HG02571 (cell line): Measurements from ENCODE around the gene RCOR2.
A peak's percentile ranks its signal among the peaks of the same experiment; 100 is the strongest.
"Not testable (repeated sequence)": the region's sequence is repeated elsewhere in the genome, so short reads cannot be mapped to it uniquely, and the experiment has no call there.

Experiments
- ATAC-seq: cut with Tn5 transposase; IDR thresholded peaks from one replicate; pipeline ENCODE4 v1.9.1; 2021; ENCODE audit warnings: mild to moderate bottlenecking, moderate library complexity; ENCODE audit not compliant: unreplicated experiment

The RCOR2 gene

DNA sequence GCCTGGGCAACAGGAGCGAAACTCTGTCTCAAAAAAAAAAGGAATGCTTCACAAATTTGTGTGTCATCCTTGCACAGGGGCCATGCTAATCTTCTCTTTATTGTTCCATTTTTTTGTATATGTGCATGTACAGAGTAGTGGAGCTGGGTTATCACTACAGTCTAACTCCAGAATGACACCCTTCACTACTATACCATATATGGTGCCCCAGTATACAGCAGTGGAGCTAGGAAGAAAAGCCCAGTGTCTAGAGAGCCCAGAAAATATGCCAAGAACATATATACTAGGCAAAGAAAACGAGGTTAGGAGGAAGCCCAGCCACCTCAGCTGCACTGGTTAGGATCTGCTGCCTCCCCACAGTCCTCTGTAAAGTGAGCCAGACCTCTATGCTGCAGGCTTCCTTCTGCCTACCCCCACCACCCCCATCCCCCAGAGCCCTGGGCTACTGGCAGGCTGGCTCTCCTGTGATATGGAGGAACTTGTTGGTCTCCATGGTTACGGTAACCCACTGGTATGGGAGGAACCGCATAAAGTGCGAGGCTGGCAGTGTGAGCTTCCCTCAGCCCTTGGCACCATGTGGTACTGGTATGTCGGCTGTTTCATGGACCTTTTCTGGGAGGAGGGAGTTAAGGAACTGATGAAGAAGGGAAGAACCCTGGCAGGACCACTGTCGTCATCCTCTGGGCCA lies 34.3 kb downstream of the RCOR2 start:
- no peak for ATAC-seq

DNA sequence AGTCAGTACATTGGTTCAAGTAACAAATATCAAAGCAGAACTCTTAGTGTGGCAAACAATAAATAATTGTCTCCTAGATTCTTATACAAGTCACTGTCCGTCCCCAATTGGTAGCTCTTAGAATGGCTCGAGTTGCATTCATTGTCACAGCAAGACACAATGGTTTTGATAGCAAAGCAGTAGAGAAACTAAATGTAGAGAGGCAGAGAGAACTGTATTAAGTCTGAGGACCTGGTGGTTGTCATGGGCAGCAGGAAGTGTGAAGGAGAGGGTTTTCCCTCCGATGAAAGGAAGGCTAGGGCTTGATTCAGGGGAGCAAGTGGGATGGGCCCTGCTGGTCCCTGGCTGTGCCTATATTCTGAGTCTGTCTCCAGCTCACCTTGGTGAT lies 36.6 kb downstream of the RCOR2 start:
- ATAC-seq = no peak

DNA sequence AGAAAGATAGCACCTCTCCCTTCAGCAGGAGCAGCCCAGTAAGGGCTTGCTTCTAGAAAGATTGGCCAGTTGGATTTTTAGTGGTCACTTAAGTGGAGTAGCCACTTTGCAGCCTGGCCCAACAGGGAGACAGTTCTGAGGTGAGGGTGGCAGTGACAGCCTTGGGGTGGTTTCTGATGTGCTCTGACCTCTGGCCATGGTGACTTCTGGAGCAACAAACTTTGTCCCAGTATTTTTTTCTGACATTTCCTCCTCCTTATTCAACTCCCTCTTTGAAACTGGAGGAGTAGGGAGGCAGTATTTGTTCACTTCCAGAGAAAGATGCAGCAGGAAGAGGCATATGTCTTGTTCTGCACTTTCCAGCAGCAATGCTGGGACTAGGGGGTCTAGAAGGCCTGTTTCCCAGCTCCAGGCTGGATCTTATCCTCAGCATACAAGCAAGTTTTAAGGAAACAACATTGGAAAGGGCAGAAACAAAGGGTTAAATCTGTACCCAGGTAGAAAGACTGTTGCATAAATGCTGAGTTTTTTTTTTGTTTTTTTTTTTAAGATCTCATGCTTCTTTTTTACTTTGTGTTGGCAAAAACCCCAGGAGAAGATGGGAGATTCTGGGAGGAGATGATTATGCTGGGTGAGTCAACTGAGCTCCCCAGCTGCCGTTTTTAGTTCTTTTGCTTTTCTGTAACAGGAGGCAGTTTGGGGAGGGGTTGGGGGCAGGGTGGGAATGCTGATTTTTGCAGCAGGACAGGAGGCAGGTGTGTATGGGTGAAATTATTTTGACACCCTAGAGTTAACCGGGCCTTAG lies 37.2 kb downstream of the RCOR2 start:
- ATAC-seq = no peak

DNA sequence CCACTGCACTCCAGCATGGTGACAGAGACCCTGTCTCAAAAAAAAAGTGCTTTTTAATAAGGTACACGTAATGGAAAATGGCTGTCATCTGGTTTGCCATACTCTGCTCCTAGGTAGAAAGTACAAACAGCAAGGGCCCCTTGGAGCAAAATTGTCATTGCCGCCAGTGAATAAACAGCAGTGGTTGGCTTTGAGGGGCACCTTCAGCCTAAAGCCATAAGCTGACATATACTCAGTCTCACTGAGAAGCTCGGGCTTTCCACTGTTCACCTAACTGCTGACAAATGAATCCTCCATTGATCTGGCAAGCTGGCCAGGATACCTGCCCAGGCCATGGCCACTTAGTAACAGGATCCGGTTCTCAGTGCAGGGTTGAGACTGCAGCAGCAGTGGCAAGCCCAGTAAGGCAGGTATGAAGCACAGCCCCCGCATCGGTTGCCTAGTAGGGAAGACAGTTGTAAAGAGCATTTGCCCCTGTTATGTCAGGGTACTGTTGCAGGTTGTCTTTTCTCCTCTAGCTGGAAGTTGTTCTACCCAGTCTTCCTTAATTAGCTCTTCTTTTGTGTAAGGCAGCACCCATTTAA lies 39.2 kb downstream of the RCOR2 start:
- ATAC-seq = no peak

- ATAC-seq = no peak
These were observed 40.3 kb downstream of the RCOR2 start for GRCh38 chr11:63876616-63877015.

- no peak for ATAC-seq
These were observed 41.4 kb downstream of the RCOR2 start for GRCh38 chr11:63875506-63876065.

DNA sequence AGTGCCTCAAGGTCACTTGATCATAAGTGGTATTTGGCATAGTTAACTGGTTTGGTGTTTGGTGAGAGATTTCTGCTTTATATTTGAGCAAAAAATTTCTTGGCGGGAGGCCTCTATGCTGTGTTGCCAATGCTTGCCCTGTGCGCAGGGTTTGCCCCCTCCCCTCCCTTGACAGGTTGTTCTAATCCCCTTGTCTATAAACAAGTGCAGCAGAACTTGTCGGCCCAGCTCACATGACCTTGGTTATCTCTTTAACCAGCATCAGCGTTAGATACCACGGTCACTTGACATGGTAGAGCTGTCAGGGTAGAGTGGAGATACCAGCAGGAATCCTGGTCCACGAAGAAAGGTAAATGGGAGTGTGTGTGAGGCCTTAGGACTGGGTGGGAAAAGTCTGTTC lies 42.5 kb downstream of the RCOR2 start:
- ATAC-seq = no peak

GRCh38 chr11:63873311-63873710 lies 43.7 kb downstream of the RCOR2 start:
- no peak for ATAC-seq

- ATAC-seq = no peak
These were observed 44.2 kb downstream of the RCOR2 start for GRCh38 chr11:63872800-63873197.

- ATAC-seq = peak; percentile 92
These were observed 44.8 kb downstream of the RCOR2 start for GRCh38 chr11:63871962-63872799.

DNA sequence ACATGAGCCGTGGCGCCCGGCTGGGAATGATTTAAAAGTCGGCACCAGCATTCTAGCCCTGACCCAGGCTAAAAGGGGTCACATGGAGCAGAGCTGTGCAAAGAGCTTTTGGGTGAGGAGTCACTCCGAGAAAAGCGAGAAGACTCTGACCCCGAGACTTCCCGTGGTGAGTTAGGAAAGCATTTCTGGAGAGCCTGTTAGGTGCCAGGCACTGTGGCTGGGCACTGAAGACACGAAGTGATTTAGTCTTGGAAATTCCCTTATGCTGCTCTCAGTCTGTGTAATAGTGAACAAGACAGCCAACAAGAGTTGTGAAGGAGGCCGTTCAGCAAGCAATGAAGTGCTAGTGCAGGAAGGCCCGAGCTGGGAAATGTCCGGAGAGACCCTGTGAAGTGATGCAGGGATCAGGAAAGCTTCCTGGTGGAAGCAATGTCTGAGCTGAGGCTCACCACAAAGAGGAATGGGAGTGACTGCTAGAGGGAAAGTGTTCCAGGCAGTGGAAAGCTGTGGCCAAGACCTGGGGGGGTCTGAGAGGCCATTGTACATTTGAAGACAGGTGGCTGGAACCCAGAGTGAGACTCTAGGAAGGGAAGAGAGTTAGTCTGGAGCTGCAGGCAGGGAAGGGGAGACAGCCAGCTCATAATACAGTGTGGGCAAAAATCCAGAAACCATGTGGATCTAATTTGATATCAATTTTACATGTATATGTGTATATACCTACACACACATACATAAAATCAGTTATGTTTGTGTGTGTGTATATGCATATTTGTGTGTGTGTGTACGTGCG lies 46.4 kb downstream of the RCOR2 start:
- no peak for ATAC-seq

DNA sequence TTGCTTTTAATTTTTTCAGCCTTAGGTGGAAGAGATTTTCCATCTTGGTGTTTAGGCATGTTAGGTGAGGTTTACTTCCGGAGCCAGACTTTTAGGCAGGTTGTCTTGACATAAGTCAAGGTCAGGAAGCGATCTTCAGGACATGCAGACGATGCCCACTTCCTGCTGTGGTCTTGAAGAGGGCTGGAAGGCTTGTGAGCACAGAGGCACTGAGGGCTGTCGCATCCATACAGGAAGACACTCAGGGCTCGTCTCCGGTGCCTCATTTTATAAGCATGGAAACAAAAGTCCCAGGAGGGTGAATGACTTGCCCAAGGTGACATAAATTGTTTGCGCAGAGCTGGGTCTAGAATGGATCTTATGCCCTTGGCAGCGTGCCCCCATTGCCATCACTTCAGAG lies 47.3 kb downstream of the RCOR2 start:
- no peak for ATAC-seq

GRCh38 chr11:63869171-63869591 lies 47.8 kb downstream of the RCOR2 start:
- ATAC-seq = no peak

GRCh38 chr11:63868399-63869064 lies 48.4 kb downstream of the RCOR2 start:
- ATAC-seq = no peak

DNA sequence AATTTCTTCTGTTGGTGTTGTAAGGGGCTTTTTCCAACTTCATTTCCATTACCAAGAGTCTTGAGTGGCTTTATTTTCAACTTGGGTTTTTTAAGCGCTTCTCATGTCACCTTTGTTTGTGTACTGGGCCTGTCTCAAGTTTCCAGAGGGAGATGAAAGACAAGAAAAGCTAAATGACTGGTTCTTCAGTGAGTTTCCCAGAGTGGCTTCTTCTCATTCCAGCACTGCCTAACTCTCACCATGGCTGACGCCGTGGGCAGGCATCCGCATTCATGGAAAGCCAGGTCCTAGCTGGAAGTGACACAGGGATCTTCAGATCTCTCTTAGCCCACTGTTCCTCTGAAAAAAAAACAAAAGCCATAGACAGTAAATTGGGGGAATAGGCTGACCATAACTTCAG lies 49.5 kb downstream of the RCOR2 start:
- ATAC-seq = no peak

- no peak for ATAC-seq
These were observed 50.8 kb downstream of the RCOR2 start for GRCh38 chr11:63866211-63866610.

GRCh38 chr11:63863620-63864019 lies 53.3 kb downstream of the RCOR2 start:
- ATAC-seq = not testable (repeated sequence)

DNA sequence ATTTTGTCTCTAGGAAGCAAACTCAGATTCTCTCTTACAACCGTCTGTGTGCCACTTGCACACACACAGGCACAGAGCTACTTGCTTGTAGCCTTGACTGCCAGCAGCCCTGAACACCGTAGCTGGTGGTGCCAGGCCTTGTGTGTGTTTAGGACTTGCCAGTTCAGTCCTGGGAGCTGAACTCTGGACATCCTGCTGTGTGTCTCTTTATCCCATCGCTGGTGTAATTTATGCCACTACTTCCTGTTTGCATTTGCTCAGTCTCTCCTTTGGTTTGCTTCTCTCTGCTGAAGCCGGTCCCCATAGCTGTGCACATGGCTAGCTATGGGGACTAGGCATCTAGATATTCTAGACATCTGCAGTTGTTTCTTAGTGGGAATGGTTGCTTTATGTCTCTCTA lies 54.0 kb downstream of the RCOR2 start:
- no peak for ATAC-seq
